NB4 (cell line): Measurements from ENCODE around the gene CDKAL1.

ENCODE experiments used
- CTCF ChIP-seq: IDR thresholded peaks from one replicate; pipeline ENCODE4 v1.5.1; 2012; ENCODE audit warnings: low read depth, low read length
- MAX ChIP-seq: IDR thresholded peaks from 2 replicates; pipeline ENCODE4 v1.6.1; 2011; ENCODE audit warnings: low read depth, low read length
- MYC ChIP-seq: IDR thresholded peaks from 2 replicates; pipeline ENCODE4 v1.6.1; 2011; ENCODE audit warnings: low read depth, low read length
- POLR2A ChIP-seq: IDR thresholded peaks from 2 replicates; pipeline ENCODE4 v1.6.1; 2011; ENCODE audit warnings: mild to moderate bottlenecking; ENCODE audit not compliant: insufficient read length; ENCODE audit errors: extremely low read depth

- TF ChIP-seq CTCF (no peak), POLR2A (no peak), MYC (no peak), MAX (no peak)
These were observed 76.5 kb downstream of the CDKAL1 start for GRCh38 chr6:20610636-20611370.
